Bone marrow (tissue), 2 donors: ENCODE measurements around the gene R3HDM4.
"Not testable (repeated sequence)": the region's sequence is repeated elsewhere in the genome, so short reads cannot be mapped to it uniquely, and the experiment has no call there.

Experiments
- DNase-seq, 2 donors: peaks; one replicate each; lab custom pipeline; 2025; lab: John Stamatoyannopoulos, UW

The R3HDM4 gene

DNA sequence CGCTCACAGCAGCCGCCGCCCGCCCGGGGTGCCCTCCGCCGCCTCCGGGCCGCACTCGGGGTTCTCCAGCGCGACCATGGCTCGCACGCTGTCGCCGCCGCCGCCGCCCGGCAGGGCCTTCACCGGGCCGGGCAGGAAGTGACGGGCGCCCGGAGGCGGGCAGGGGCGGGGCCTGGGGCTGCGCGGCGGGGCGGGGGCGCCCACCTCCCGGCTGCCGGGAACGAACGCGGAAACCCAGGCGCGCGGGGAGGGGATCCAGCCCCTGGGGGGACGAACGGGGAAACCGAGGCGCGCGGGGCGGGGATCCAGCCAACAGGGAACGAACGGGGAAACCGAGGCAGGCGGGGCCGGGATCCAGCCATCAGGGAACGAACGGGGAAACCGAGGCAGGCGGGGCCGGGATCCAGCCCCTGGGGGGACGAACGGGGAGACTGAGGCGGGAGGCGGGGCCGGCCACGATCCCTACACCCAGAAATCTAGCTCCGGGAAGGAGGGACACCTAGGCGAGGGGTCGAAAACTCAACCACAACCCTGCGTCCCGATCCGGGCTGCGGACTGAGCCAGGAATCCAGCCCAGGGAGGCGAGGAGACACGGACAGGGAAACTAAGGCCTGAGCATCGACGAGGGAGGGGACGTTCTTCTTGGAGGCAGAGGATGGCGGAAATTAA, at the start of gene R3HDM4:
Gene R3HDM4 (minus strand): TSS at position 140 of the 669 bp plus-strand sequence. CDS start 62 bp downstream, at position 78.
- peak in 1 of 2 donors; percentile 55 for DNase-seq

DNA sequence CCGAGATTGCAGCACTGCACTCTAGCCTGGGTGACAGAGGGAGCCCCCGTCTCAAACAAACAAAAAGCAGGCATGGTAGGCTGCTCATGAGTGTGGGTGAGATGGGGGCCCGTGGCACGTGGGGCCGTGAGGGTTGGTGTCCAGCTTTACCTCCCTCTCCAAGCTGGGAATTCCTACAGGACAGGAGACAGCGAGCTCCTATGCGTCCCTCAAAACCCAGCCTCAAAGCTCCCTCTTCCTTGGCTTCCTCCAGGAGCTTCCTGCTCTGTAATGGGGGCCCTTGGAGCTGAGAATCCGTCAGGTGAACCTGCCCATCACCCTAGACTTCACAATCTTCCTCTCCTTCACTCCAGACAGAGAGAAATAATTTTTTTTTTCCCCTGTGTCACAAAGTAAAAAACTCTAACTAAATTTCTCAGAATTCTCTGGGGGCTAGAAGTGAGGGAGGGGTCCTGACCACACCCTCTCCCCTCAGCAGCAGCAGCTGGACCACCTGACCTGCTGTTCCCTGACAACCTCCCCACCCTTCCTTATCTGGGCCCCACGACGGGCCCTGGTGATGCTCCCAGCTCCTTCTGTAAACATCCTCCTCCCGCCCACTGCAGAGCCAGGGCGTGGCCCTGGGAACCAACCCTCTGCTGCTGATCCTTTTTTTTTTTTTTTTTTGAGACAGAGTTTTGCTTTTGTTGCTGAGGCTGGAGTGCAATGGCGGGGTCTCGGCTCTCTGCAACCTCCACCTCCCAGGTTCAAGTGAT, 49.0 kb upstream of the R3HDM4 start:
- DNase-seq = no peak

DNA sequence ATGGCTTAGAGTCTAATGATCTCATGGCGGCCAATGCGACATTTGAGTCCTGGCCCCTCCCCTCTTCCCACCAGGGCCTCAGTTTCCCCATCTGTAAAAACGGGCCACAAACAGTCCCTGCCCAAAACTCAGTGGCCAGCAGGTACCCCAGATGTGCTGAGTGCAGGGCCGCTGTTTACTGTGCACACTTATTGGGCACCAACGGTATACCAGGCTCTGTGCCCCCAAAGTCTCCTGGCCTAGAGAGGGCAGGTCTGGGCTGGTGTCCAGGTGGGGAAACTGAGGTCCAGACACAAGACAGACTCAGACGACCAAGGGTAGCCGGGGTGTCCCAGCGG, 47.6 kb upstream of the R3HDM4 start:
- no peak for DNase-seq

DNA sequence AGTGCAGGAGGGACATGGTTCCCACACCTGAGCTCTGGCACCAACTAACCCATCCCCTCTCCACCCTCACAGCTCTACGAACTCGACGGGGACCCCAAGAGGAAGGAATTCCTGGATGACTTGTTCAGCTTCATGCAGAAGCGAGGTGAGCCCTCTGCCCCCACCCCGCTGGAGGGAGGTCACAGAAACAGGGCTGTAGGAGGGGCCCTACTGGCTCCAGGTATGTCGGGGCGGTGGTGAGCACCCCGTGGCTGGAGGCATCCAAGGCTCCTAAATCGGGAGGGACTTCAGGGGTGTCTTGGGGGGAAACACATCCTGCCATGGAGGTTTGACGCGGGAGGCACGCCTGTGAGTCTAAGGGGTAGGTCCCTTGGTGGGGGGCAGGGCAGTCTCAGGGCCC, 47.0 kb upstream of the R3HDM4 start:
- no peak for DNase-seq

DNA sequence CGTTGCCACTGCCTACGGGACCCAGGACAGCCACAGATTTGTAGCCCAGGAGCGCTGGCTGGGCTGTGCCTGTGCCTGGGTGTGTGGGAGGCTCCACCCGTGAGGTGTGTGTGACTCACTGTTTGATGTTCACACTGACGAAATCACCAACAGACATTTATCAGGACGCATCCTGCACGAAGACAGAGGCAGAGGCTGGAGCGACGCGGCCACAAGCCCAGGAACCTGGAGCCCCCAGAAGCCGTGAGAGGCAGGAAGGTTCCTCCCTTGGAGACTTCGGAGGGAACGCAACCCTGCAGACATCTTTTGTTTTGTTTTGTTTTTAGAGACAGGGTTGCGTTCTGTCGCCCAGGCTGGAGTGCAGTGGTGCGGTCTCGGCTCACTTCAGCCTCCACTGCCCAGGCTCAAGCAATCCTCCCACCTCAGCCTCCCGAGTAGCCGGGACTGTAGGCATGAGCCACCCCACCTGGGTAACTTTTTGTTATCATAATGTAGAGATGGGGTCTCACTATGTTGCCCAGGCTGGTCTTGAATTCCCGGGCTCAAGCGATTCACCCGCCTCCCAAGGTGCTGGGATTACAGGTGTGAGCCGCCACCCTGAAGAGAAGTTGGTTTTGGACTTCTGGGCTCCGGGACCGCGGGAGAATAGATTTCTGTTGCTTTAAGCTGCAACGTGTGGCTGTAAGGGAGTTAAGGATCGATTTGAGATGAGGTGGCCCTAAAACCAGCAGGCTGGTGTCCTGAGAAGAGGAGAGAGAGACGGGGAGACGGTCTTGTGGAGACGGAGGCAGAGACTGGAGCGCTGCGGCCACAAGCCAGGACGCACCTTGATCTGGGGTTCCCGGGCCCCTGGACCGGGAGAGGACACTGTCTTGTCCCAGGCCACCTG, 46.2 kb upstream of the R3HDM4 start:
- DNase-seq = no peak

DNA sequence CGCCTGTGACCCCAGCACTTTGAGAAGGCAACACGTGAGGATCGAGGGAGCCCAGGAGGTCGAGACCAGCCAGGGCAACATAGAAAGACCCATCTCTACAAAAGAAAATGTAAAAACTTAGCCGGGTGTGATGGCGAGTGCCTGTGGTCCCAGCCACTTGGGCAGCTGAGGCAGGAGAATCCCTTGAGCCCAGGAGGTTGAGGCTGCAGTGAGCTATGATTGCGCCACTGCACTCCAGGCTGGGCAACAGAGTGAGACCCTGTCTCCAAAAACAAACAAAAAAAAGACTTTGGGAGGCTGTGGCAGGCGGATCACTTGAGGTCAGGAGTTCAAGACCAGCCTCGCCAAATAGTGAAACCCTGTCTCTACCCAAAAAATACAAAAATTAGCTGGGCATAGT, 44.6 kb upstream of the R3HDM4 start:
- not testable (repeated sequence) for DNase-seq

DNA sequence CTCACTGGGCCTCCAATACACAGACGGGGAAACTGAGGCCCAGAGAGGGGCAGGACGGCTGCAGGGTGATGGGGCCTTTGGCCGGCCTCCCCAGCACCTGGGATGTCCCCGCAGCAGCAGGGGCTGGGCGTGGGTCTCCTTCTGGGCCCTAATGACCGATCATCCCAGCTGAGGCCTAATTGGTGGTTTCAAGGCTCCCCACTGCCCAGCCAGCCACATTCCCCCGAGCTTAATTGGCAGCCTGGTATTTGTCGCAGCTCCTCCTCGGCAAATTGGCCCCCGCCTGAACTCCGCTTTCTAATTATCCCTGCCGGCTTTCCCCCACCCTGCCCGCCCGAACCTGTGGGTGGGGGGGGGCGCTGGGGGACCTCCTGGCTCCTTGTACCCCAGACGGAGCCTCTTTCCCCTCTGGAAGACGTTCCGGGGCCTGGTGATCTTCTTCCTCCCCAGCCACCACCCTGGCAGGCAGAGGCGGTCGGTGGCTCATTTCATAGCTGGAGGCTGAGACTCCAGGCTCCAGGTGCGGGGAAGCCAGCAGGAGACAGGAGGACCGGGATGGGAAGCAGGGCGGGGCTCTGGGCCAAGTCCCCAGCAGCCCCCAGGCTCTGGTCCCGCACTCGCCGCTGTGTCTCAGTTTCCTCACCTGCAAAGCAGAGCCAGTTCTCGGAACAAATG, 43.9 kb upstream of the R3HDM4 start:
- no peak for DNase-seq

DNA sequence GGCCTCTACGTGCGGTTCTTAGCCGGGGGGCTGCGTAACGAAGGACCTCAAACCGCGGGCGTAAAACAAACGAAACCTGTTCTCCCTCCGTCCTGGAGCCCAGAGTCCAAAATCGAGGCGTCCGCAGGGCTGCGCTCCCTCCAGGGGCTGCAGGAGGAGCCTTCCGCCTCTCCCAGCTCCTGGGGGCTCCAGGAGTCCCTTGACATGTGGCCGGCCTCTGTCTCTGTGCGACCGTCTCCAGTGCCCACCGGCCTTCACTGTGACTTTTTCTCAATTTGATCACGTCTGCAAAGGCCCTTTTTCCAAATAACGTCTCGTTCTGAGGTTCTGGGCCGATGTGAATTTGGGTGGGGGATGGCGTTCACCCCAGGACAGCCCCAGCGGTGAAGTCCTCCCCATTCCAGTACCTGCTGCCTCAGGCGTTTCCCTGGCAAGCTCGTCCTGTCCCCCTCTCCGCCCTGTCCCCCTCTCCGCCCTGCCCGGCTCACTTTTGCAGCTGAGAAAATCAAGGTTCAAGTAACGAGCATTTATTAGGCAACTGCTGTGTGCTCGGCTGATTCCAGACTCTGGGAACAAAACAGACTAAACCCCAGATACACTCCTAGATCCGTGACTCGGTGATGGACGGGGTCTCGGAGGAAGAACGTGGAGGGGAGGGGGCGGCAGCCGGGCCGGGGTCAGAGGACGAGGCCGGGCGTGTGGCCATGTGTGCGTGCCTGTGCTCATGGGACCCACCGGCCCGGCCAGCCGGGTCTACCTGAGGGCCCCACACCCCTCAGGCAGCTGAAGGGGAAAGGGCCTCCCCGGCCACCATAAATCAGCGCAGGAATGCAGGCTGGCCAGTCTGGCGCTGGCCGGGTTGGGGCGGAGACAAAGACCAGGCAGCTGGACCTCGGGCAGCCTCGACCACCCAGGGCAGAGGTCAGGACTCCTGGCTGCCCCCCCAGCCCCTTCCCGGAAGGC, 43.1 kb upstream of the R3HDM4 start:
- no peak for DNase-seq

DNA sequence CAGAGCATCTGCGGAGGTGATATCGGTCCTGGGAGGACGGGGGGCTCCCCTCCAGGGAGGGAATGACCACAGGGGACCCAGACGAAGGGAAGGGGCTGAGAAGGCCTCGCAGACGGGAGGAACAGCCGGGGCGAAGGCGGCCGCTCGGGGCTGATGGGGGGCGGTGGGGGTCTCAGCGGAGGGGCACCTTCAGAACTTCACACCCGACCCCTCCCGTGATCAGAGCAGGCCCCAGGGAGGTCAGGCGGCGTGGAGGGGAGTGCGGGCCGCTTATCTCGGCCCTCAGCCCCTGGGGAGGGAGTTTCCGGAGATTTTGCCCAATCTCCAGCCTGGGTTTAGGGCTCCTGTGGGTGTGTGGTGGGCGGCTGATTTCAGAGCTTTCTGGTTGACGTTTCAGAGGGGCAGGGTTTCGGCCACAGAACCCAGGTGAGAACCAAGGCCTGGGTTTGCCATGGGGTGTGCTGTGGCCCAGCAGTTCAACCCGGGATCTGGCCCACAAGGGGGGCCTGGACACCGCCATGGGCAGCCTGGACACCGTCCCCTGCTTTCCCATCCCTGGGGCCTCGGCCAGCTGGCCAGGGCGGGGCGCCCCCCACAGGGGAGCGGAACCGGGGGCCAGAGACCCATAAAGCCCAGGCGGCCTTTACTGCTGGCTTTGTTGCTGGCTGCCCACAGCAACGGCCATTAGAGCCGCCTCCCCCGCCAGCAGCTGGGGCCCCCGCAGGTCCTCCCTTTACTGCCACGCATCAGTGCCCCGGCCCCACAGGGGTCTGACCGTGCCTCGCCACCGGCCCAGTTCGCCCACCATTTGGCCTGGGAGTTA, 41.9 kb upstream of the R3HDM4 start:
- DNase-seq = no peak

DNA sequence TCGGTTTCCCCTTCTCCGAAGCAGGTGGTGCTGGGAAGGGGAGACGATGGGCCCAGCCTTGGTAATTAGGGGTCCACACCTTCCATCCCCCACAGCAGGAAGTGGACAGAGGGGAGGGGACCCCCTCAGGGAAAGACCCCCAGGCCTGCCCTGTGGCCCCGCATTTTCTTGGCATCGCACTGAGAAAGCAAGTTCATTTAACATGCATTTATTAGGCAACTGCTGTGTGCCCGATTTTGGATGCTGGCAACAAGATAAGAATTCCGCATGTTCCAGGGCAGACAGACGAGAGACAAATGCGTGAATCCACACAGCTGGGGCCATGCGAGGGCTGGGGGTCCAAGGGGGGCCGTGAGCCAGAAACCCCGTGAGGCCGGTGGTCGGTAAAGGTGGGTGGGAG, 41.3 kb upstream of the R3HDM4 start:
- no peak for DNase-seq

DNA sequence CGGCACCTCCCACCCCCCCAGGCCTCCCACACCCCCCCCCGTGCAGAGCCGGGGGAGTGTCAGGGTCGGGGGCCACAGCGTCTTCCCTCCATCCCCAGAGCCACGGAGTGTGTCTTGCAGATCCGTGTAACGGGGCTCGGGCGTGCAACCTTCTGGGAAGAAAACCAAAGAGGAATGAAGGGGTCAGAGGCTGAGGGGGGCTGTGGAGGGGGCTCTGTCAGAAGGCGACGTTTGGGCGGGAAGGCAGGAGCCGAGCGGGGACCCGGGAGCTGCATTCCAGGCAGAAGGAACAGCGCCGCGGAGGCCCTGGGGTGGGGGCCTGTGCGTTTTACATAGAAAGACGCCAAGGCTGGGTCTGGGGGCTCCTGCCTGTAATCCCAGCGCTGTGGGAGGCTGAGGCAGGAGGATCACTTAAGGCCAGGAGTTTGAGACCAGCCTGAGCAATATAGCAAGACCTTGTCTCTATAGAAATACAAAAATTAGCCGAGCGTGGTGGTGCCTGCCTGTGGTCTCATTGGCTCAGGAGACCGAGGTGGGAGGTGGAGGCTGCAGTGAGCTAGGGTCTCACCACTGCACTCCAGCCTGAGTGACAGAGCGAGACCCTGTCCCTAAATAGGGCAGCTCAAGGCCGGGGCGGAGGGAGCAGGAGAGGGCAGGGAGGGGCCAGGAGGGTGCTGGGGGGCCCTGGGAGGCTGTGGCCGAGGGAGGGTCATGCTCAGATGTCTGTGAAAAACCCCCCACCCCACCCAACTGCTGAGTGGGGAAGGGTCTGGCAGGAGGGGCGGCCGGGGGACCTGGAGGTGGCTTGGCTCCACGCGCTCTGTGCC, 40.6 kb upstream of the R3HDM4 start:
- DNase-seq = no peak

DNA sequence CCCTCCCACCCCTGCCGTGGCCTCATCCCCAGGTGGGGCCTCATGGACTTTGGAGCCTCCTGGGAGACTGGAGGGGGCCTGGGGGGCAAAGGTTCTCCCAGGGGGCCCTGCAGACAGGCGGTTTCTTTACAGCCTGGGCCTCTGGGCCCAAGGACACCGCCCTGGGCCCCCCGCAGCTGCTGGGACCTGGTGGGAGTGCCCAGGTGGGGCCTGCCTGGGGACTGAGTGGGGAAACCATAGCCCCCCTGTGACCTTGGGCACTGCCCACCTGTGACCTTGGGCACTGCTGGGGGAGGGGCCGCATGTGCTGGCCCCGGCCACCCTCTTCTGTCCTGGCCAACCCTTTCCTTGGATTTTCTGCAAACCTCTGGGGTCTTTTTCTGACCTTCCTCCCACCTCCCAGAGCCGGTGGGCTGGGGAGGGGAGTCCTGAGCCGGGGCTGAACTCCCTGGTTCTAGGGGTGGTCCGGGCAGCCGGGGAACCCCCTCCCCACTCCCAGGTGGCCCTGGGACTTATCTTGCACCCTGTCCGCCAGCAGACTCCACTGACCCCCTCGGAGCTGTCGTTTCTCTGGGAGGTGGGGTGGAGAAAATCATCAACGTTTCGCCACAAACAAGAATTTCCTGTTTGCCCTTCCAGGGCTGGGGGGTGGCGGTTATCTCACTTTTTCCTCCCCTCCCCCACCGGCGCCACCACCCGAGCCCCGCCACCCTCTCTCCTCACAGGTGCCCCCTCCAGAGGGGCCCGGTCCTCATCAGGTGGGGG, 39.8 kb upstream of the R3HDM4 start:
- no peak for DNase-seq

DNA sequence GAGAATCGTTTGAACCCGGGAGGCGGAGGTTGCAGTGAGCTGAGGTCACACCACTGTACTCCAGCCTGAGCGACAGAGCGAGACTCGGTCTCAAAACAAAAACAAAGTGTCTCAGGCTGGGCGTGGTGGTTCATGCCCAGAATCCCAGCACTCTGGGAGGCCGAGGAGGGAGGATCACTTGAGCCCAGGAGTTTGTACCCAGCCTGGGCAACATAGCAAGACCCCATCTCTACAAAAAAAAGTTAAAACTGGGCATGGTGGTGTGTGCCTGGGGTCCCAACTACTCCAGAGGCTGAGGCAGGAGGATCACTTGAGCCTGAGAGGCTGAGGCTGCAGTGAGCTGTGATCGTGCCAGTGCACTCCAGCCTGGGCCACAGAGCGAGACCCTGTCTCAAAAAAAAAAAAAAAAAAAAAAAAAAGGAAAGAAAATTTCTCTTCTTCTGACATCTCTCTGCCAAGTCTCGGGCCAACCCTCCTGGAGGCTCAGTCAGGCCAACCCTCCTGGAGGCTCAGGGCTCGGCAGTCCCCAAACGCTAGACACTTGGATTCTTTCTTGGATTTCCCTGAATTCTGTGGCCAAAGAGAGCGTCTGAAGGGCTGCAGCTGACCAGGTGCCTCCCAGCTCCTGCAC, 39.1 kb upstream of the R3HDM4 start:
- no peak for DNase-seq

DNA sequence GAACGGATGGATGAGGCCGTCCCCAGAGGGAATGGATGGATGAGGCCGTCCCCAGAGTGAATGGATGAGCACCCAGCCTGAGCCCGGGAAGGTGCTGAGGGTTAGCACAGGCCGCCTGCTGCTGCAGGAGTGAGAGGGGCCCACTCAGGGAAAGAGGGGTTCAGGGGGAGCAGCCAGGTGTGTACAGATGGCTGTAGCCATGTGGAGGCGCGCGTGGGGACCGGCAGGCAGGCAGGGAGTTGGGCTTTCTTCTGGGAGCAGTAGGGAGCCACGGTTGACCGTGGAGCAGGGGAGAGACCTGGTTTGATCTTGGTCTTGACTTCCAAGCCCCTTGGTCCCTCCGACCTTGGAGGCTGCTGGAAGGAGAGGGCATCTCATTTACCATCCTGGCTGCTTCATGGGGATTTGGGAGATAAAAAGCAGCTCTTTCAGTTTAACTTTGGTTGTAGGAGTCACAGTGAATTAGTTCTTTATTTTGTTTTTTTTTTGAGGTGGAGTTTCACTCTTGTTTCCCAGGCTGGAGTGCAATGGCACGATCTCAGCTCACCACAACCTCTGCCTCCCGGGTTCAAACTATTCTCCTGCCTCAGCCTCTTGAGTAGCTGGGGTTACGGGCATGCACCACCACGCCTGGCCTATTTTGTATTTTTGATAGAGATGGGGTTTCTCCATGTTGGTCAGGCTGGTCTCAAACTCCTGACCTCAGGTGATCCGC, 37.5 kb upstream of the R3HDM4 start:
- no peak for DNase-seq

DNA sequence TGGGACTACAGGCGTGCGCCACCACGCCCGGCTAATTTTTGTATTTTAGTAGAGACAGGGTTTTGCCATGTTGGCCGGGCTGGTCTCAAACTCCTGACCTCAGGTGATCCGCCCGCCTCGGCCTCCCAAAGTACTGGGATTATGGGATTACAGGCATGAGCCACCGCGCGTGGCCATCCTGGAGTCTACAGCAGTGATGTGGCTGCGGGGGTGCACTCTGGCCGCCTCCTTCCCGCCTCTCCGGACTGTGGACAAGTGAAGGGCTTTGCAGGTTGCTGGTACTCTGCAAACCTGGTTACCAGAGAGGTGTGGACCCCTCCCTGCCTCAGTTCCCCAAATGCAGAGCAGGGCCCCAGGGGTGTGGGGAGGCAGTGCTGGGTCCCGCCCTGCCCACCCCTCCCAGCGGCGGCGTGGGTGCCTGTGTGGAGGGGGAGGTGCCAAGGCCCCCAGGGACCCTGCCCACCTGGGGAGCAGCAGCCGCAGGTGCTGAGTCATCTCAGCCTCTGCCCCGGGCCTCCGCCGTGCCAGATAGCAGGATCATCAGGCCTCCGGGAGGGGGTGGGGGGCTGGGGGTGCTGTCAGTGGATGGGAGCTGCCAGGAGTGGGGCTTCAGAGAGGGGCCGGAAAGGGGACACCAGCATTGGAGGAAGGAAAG, 36.0 kb upstream of the R3HDM4 start:
- no peak for DNase-seq

DNA sequence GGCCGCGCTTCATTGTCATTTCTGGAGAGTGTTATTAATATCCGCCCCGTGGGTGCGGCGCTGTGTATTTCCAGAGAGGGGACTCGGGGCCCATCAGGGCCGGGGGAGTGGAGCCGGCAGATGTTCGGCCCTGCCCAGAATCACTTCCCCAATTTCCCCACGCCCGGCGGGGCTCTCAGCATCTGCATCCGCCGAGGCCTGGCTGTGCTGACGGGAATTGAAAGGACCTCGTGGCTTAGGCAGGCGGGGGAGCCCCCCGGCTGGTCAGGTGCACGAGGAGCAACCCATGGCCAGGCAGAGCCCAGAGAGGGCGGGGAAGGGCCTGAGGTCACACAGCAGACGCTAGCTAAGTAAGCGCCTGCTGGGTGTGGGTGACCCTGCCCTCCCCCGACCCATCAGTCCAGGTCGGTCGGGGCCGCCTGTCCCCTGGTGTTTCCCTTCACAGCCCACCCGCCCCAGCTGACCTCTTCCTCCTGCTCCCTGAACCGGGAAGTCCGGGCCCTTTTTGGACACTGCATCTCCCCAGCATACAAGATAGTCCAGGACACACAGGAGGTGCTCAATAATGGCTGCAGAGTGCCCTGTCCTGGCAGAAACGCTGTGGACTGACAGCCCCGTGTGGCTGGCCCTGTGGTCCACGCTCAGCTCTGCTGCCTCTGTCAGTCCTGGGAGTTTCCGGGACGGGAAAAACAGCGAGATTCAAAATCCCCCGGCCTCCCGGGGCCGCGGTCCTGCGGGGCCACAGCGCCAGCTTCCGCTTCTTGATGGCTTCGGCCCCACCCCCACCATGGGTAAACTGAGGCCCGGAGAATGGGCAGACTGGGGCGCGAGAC, 34.9 kb upstream of the R3HDM4 start:
- peak; percentile 38 to 92 for DNase-seq
